Osteoblast (primary cell): Measurements from ENCODE around the gene NRARP. TPM values are rescaled to one million over a fixed set of nuclear protein-coding genes. Genes with fewer than 3 reads are reported as not detected.
A peak's percentile ranks its signal among the peaks of the same experiment; 100 is the strongest.
"Not testable (repeated sequence)": the region's sequence is repeated elsewhere in the genome, so short reads cannot be mapped to it uniquely, and the experiment has no call there.

Experiments
- DNase-seq: peaks from one replicate; pipeline ENCODE4 v3.0.0; 2011; ENCODE audit warnings: low spot score, mixed read lengths; ENCODE audit not compliant: insufficient read length; ENCODE audit errors: missing footprints
- H2AFZ ChIP-seq: 2 replicates; pipeline ENCODE4 v1.6.0; 2011; ENCODE audit warnings: mild to moderate bottlenecking, low read length
- H3K27ac ChIP-seq: 2 replicates; pipeline ENCODE4 v1.5.1; 2011; ENCODE audit warnings: mild to moderate bottlenecking, low read depth, low read length, moderate library complexity
- H3K27me3 ChIP-seq: 2 replicates; pipeline ENCODE4 v1.6.0; 2012; ENCODE audit warnings: mild to moderate bottlenecking, control low read depth, inconsistent platforms, low read length, moderate library complexity; ENCODE audit not compliant: insufficient read depth
- H3K36me3 ChIP-seq: 2 replicates; pipeline ENCODE4 v1.5.1; 2011; ENCODE audit warnings: mild to moderate bottlenecking, low read length, control low read depth, moderate library complexity; ENCODE audit not compliant: insufficient read depth
- H3K4me1 ChIP-seq: 2 replicates; pipeline ENCODE4 v1.5.1; 2011; ENCODE audit warnings: mild to moderate bottlenecking, low read length, control low read depth, moderate library complexity; ENCODE audit not compliant: insufficient read depth
- H3K4me2 ChIP-seq: 2 replicates; pipeline ENCODE4 v1.6.0; 2011; ENCODE audit warnings: mild to moderate bottlenecking, low read length; ENCODE audit not compliant: insufficient read depth
- H3K4me3 ChIP-seq: fragments of 200-600 bp; sonication (generic); 3 replicates; pipeline ENCODE4 v1.5.1; 2012; ENCODE audit warnings: mild to moderate bottlenecking, low read length, inconsistent platforms; ENCODE audit not compliant: insufficient read depth
- H3K79me2 ChIP-seq: 2 replicates; pipeline ENCODE4 v1.6.0; 2012; ENCODE audit warnings: mild to moderate bottlenecking, low read length, control low read depth, inconsistent platforms; ENCODE audit not compliant: insufficient read depth
- H3K9me3 ChIP-seq: 2 replicates; pipeline ENCODE4 v1.5.1; 2011; ENCODE audit warnings: low read depth, low read length, control low read depth
- H4K20me1 ChIP-seq: 2 replicates; pipeline ENCODE4 v1.6.0; 2012; ENCODE audit warnings: mild to moderate bottlenecking, low read length, control low read depth; ENCODE audit not compliant: insufficient read depth
- total RNA-seq: library from RNA; depleted of rRNA; stranded (reverse); fragments of >200 nt; gene quantifications from 2 replicates; pipeline ENCODE4 v1.2.3, GENCODE V29; 2012
- TF ChIP-seq, protein P1 (sequence below): IDR thresholded peaks from 2 replicates; pipeline ENCODE4 v1.5.1; 2011; ENCODE audit warnings: mild to moderate bottlenecking, low read depth, low read length, moderate library complexity; ENCODE audit errors: extremely low read depth

NRARP gene
- total RNA-seq, 1 donor, result under 0.01 TPM

DNA sequence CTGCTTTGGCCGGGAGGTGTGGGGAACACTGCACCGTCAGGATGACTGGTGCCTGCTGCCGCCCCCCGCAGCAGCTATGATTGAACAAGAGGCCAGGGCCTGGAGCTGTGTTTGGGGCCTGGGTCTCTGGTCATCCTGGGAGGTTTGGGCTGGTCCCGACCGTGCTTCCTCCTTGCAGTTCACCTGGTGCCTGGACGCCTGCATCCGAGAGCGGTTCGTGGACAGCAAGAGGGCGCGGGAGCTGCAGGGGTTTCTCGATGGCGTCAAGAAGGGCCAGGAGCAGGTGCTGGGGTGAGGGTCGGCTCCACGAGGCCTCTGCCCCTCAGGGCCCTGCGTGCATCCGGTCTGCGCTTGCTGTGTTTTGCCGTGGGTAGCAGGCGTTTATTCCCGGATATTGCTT lies 38.0 kb downstream of the NRARP start:
- H2AFZ ChIP-seq, result no peak overlapping the region
- H3K79me2 ChIP-seq, result peaks cover 11% of the 10 kb centered on the region
- DNase-seq, result peak; percentile 30
- H3K27ac ChIP-seq, result no peak overlapping the region
- no peak overlapping the region for H3K4me3 ChIP-seq
- H3K9me3 ChIP-seq, result no peaks in the 10 kb centered on the region
- H3K4me1 ChIP-seq, result peaks cover 15% of the 10 kb centered on the region
- TF ChIP-seq, protein P1, sequence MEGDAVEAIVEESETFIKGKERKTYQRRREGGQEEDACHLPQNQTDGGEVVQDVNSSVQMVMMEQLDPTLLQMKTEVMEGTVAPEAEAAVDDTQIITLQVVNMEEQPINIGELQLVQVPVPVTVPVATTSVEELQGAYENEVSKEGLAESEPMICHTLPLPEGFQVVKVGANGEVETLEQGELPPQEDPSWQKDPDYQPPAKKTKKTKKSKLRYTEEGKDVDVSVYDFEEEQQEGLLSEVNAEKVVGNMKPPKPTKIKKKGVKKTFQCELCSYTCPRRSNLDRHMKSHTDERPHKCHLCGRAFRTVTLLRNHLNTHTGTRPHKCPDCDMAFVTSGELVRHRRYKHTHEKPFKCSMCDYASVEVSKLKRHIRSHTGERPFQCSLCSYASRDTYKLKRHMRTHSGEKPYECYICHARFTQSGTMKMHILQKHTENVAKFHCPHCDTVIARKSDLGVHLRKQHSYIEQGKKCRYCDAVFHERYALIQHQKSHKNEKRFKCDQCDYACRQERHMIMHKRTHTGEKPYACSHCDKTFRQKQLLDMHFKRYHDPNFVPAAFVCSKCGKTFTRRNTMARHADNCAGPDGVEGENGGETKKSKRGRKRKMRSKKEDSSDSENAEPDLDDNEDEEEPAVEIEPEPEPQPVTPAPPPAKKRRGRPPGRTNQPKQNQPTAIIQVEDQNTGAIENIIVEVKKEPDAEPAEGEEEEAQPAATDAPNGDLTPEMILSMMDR, result no peak
- peaks cover 37% of the 10 kb centered on the region for H3K36me3 ChIP-seq
- H4K20me1 ChIP-seq, result peaks cover 5% of the 10 kb centered on the region
- H3K27me3 ChIP-seq, result no peaks in the 10 kb centered on the region
- H3K4me2 ChIP-seq, result no peak overlapping the region

DNA sequence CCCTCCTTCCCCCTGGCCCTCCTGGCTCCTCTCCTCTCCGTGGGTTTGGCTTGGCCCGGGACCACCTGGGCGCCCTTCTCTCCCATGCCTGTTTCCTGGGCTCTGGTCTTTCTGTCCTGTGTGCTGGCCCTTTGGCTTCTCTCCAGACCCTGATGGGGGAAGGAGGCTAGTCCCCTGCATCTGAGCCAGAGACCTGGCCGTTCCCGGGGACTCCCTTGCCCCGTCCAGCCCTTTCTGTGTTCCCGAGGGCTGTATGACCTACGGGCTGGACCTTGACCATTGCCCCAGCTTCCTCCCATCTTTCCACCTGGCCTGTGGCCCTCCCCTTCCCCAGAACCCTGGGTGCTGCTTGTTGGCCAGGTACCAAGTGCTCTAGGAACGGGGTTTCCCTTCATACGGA lies 38.6 kb downstream of the NRARP start:
- Histone ChIP-seq H3K4me2 (no peak overlapping the region), H3K36me3 (peaks cover 41% of the 10 kb centered on the region), H3K9me3 (no peaks in the 10 kb centered on the region), H2AFZ (no peak overlapping the region), H3K27me3 (no peaks in the 10 kb centered on the region), H3K4me3 (no peak overlapping the region), H3K4me1 (peaks cover 9% of the 10 kb centered on the region), H3K27ac (no peak overlapping the region), H4K20me1 (peaks cover 5% of the 10 kb centered on the region), H3K79me2 (peaks cover 11% of the 10 kb centered on the region)
- DNase-seq, result peak; percentile 29
- TF ChIP-seq, protein P1, result no peak

- Histone ChIP-seq H4K20me1 (peaks cover 2% of the 10 kb centered on the region), H3K27me3 (no peaks in the 10 kb centered on the region), H3K27ac (no peak overlapping the region), H3K79me2 (peaks cover 14% of the 10 kb centered on the region), H3K4me3 (no peak overlapping the region), H3K36me3 (peaks cover 40% of the 10 kb centered on the region), H3K4me1 (peaks cover 4% of the 10 kb centered on the region), H3K9me3 (no peaks in the 10 kb centered on the region), H2AFZ (no peak overlapping the region), H3K4me2 (no peak overlapping the region)
- peak; percentile 29 for DNase-seq
- TF ChIP-seq, protein P1, result no peak
Measured at GRCh38 chr9:137262909-137263285, 39.2 kb downstream of the NRARP start.

DNA sequence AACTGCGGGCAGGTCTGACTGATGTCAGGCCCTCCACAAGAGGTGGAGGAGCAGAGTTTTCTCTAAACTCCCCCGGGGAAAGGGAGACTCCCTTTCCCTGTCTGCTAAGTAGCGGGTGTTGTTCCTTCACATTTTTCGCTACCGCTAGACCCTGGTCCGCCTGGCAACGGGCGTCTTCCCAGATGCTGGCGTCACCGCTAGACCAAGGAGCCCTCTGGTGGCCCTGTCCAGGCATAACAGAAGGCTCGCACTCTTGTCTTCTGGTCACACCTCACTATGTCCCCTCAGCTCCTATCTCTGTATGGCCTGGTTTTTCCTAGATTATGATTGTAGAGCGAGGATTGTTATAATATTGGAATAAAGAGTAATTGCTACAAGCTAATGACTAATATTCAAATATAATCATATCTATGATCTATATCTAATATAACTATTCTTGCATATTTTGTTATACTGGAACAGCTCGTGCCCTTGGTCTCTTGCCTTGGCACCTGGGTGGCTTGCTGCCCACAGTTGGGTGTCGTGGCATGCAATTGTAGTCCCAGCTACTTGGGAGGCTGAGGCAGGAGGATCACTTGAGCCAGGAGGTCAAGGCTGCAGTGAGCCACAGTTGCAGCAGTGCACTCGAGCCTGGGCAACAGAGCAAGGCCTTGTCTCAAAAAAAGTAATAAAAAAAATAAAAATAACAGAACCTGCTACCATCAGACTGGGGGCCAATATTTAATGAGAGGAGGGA lies 39.7 kb downstream of the NRARP start:
- H4K20me1 ChIP-seq, H3K4me3 ChIP-seq, H3K9me3 ChIP-seq, H3K27me3 ChIP-seq, H3K4me2 ChIP-seq, H2AFZ ChIP-seq, H3K4me1 ChIP-seq, DNase-seq, H3K27ac ChIP-seq: not testable (repeated sequence)
- peaks cover 38% of the 10 kb centered on the region for H3K36me3 ChIP-seq
- H3K79me2 ChIP-seq, result peaks cover 14% of the 10 kb centered on the region
- TF ChIP-seq, protein P1, result peak; percentile 42
